ENCODE measurements around the gene CGNL1. TPM values are rescaled to one million over a fixed set of nuclear protein-coding genes. Genes with fewer than 3 reads are reported as not detected.

The CGNL1 gene
- total RNA-seq, 1 experiment from 2014 or later: 0.31 TPM

GRCh38 chr15:57479005-57479404 lies 102.7 kb downstream of the CGNL1 start:
- Histone ChIP-seq H3F3A (ENCODE audit: insufficient read depth, low read depth) (0 out of 2 replicates have a peak, but pooled peaks cover 2% of the 10 kb centered on the region), H3K27ac (no peak overlapping the region), H3K4me2 (no peak overlapping the region), H3K79me2 (ENCODE audit: low read depth) (no peaks in the 10 kb centered on the region), H3K9me2 (ENCODE audit: insufficient read depth) (no peaks in the 10 kb centered on the region), H2AFZ (no peak overlapping the region), H3K4me1 (replicated peaks; ENCODE audit: insufficient read depth) (0 out of 2 replicates have a peak, but pooled peaks cover 6% of the 10 kb centered on the region), H3K36me3 (ENCODE audit: low read depth) (no peaks in the 10 kb centered on the region), H3K4me3 (no peak overlapping the region), H3K27me3 (ENCODE audit: insufficient read depth, low read depth) (no peaks in the 10 kb centered on the region), H4K20me1 (ENCODE audit: insufficient read depth) (no peaks in the 10 kb centered on the region), H3K9me3 (ENCODE audit: insufficient read depth, low read depth) (no peaks in the 10 kb centered on the region)
- CTCF ChIA-PET: interaction anchor here (0.6 kb wide), 1 partner anchor 541 kb away, joined by 3 read pairs; no protein-coding TSS in a partner anchor
- intact Hi-C loops (cut with micrococcal nuclease; ENCODE audit: unreplicated experiment): no loop called here
- BruUV-seq (replicated peaks): no TSS peak
- no peak for DNase-seq
- POLR2A ChIA-PET (ENCODE audit: unreplicated experiment): no interaction called here
- TF ChIP-seq CTCF (conservative IDR thresholded peaks at IDR 0.05): no peak
- no peak for TF ChIP-seq EZH2 (IDR thresholded peaks at IDR 0.05; ENCODE audit: low read depth)

GRCh38 chr15:57481038-57481705 lies 104.9 kb downstream of the CGNL1 start:
- ChIA-PET POLR2A (ENCODE audit: unreplicated experiment) (no interaction called here), CTCF (no interaction called here)
- Histone ChIP-seq H2AFZ (no peak overlapping the region), H3K27ac (no peak overlapping the region), H3K36me3 (ENCODE audit: low read depth) (no peaks in the 10 kb centered on the region), H3K79me2 (ENCODE audit: low read depth) (no peaks in the 10 kb centered on the region), H3K9me3 (ENCODE audit: insufficient read depth, low read depth) (no peaks in the 10 kb centered on the region), H3K27me3 (ENCODE audit: insufficient read depth, low read depth) (no peaks in the 10 kb centered on the region), H4K20me1 (ENCODE audit: insufficient read depth) (no peaks in the 10 kb centered on the region), H3K9me2 (ENCODE audit: insufficient read depth) (no peaks in the 10 kb centered on the region), H3K4me3 (no peak overlapping the region), H3K4me2 (no peak overlapping the region), H3F3A (ENCODE audit: insufficient read depth, low read depth) (peaks cover 5% of the 10 kb centered on the region; the same call in 1 of the 2 replicates), H3K4me1 (replicated peaks; ENCODE audit: insufficient read depth) (peaks cover 10% of the 10 kb centered on the region)
- intact Hi-C loops (cut with micrococcal nuclease; ENCODE audit: unreplicated experiment): no loop called here
- DNase-seq: no peak
- no TSS peak for BruUV-seq (replicated peaks)
- TF ChIP-seq CTCF (conservative IDR thresholded peaks at IDR 0.05) (no peak), EZH2 (IDR thresholded peaks at IDR 0.05; ENCODE audit: low read depth) (no peak)

- H3K4me3 ChIP-seq: no peak overlapping the region
- peak overlapping the region; percentile 38; the same call in 1 of the 2 replicates for H3K4me2 ChIP-seq
- no TSS peak for BruUV-seq (replicated peaks)
- H2AFZ ChIP-seq: no peak overlapping the region
- H3K27ac ChIP-seq: peak overlapping the region; percentile 45
- no peaks in the 10 kb centered on the region for H3K27me3 ChIP-seq (ENCODE audit: insufficient read depth, low read depth)
- DNase-seq: peak; percentile 85 to 93
- no peaks in the 10 kb centered on the region for H3K9me2 ChIP-seq (ENCODE audit: insufficient read depth)
- peaks cover 20% of the 10 kb centered on the region for H3K4me1 ChIP-seq (replicated peaks; ENCODE audit: insufficient read depth)
- intact Hi-C loops (cut with micrococcal nuclease; ENCODE audit: unreplicated experiment): loop anchor here (1.0 kb wide), 2 partner anchors 20 to 41 kb away; no protein-coding TSS in a partner anchor
- no peaks in the 10 kb centered on the region for H3K9me3 ChIP-seq (ENCODE audit: insufficient read depth, low read depth)
- H4K20me1 ChIP-seq (ENCODE audit: insufficient read depth): no peaks in the 10 kb centered on the region
- no peaks in the 10 kb centered on the region for H3K36me3 ChIP-seq (ENCODE audit: low read depth)
- H3F3A ChIP-seq (ENCODE audit: insufficient read depth, low read depth): peaks cover 5% of the 10 kb centered on the region; the same call in 1 of the 2 replicates
- no peak for TF ChIP-seq EZH2 (IDR thresholded peaks at IDR 0.05; ENCODE audit: low read depth)
- no peak for TF ChIP-seq CTCF (conservative IDR thresholded peaks at IDR 0.05)
- no peaks in the 10 kb centered on the region for H3K79me2 ChIP-seq (ENCODE audit: low read depth)
- ChIA-PET POLR2A (ENCODE audit: unreplicated experiment) (interaction anchor here (0.8 kb wide), 1 partner anchor 1591 kb away, joined by 63 read pairs; no protein-coding TSS in a partner anchor), CTCF (interaction anchor here (1.8 kb wide), 1 partner anchor 19 kb away, joined by 3 read pairs; no protein-coding TSS in a partner anchor)
These were observed 109.6 kb downstream of the CGNL1 start for GRCh38 chr15:57485869-57486268.
